Naive thymus-derived CD4-positive, alpha-beta T cell (primary cell): ENCODE results near the gene TCF7L1. TPM values are rescaled to one million over a fixed set of nuclear protein-coding genes. Genes with fewer than 3 reads are reported as not detected.
"Not testable (repeated sequence)": the region's sequence is repeated elsewhere in the genome, so short reads cannot be mapped to it uniquely, and the experiment has no call there.

Source experiments
- ATAC-seq: fragments of 150-1000 bp; cut with Tn5 transposase; 2 replicates; pipeline ENCODE4 v1.10.0; 2021; ENCODE audit warnings: mild to moderate bottlenecking, moderate library complexity
- CTCF ChIA-PET: fragments of 350-600 bp; sonication (Branson Sonifier 250); formaldehyde crosslinking; loops from one replicate; lab custom pipeline; 2021; ENCODE audit warnings: antibody characterized with exemption; lab: Charles Lee
- POLR2A ChIA-PET: fragments of 350-600 bp; sonication (Branson Sonifier 250); formaldehyde crosslinking; loops from one replicate; lab custom pipeline; 2021; ENCODE audit warnings: antibody characterized with exemption, inconsistent platforms; lab: Charles Lee
- DNase-seq, 9 donors: peaks; one replicate each; pipeline versions ENCODE4 v3.0.0 to v3.0.0-alpha.2; 2020 to 2022; ENCODE audit warnings: mixed read lengths in 1 of 9
- H3K27ac ChIP-seq: one replicate; pipeline ENCODE4 v1.7.0; 2013; ENCODE audit warnings: mild to moderate bottlenecking, low read depth, low read length, moderate library complexity
- H3K27me3 ChIP-seq, 2 donors: one replicate each; pipeline ENCODE4 v1.7.0; 2013; ENCODE audit warnings: low read length in 2 of 2, mild to moderate bottlenecking in 2 of 2, moderate library complexity in 2 of 2; ENCODE audit not compliant: control insufficient read depth in 2 of 2, insufficient read depth in 2 of 2
- H3K36me3 ChIP-seq, 3 experiments: 1 replicate in 2 of 3; 2 replicates in 1 of 3; pipeline ENCODE4 v1.7.0; 2013; ENCODE audit warnings: low read length in 3 of 3, mild to moderate bottlenecking in 3 of 3, moderate library complexity in 1 of 3; ENCODE audit not compliant: insufficient read depth in 3 of 3, control insufficient read depth in 2 of 3
- H3K4me1 ChIP-seq, 2 donors: one replicate each; pipeline ENCODE4 v1.7.0; 2013; ENCODE audit warnings: low read length in 2 of 2, mild to moderate bottlenecking in 2 of 2, moderate library complexity in 1 of 2; ENCODE audit not compliant: control insufficient read depth in 2 of 2, insufficient read depth in 2 of 2
- H3K4me3 ChIP-seq: 2 replicates; pipeline ENCODE4 v1.7.0; 2013; ENCODE audit warnings: mild to moderate bottlenecking, low read length
- H3K9me3 ChIP-seq, 3 experiments: 1 replicate in 2 of 3; 2 replicates in 1 of 3; pipeline ENCODE4 v1.7.0; 2013; ENCODE audit warnings: low read length in 3 of 3; ENCODE audit not compliant: control insufficient read depth in 2 of 3
- H3K27ac Mint-ChIP-seq, 9 donors: one replicate each; pipeline ENCODE4 v1.8.0; 2020 to 2022; ENCODE audit warnings: mixed read lengths in 9 of 9, mild to moderate bottlenecking in 8 of 9, moderate library complexity in 5 of 9, inconsistent platforms in 2 of 9
- H3K27me3 Mint-ChIP-seq, 5 donors: one replicate each; pipeline ENCODE4 v1.8.0; 2021 to 2022; ENCODE audit warnings: mixed read lengths in 5 of 5, mild to moderate bottlenecking in 1 of 5
- H3K36me3 Mint-ChIP-seq, 5 donors: one replicate each; pipeline ENCODE4 v1.8.0; 2020 to 2022; ENCODE audit warnings: mixed read lengths in 5 of 5, mild to moderate bottlenecking in 3 of 5, inconsistent platforms in 1 of 5
- H3K4me1 Mint-ChIP-seq, 7 donors: one replicate each; pipeline ENCODE4 v1.8.0; 2020 to 2022; ENCODE audit warnings: mixed read lengths in 7 of 7, mild to moderate bottlenecking in 3 of 7, inconsistent platforms in 1 of 7
- H3K4me3 Mint-ChIP-seq, 10 donors: one replicate each; pipeline ENCODE4 v1.8.0; 2020 to 2022; ENCODE audit warnings: mild to moderate bottlenecking in 10 of 10, mixed read lengths in 10 of 10, moderate library complexity in 6 of 10, inconsistent platforms in 2 of 10
- H3K9me3 Mint-ChIP-seq, 11 donors: one replicate each; pipeline ENCODE4 v1.8.0; 2020 to 2022; ENCODE audit warnings: mixed read lengths in 11 of 11, mild to moderate bottlenecking in 4 of 11, inconsistent platforms in 1 of 11, moderate library complexity in 1 of 11
- intact Hi-C, 2 donors: fragments of 100-400 bp; cut with micrococcal nuclease; formaldehyde crosslinking; loops; one replicate each; pipeline ENCODE4 v1.15.1; 2023
- polyA plus RNA-seq, 2 donors: library from polyadenylated mRNA; unstranded; fragments of 300-500 nt; fragmentation: Illumina TruSeq; gene quantifications; one replicate each; pipeline ENCODE4 v1.2.3, GENCODE V29; 2021
- total RNA-seq, 6 experiments: library from RNA in 5 of 6; stranded (reverse) in 5 of 6; gene quantifications; 1 replicate in 5 of 6; 2 replicates in 1 of 6; pipeline ENCODE4 v1.2.3 and lab custom pipeline; 2021 to 2026

The TCF7L1 gene
- total and polyA plus RNA-seq, 7 experiments from 2014 or later: 0.08 to 0.16 TPM; not detected in 5

DNA sequence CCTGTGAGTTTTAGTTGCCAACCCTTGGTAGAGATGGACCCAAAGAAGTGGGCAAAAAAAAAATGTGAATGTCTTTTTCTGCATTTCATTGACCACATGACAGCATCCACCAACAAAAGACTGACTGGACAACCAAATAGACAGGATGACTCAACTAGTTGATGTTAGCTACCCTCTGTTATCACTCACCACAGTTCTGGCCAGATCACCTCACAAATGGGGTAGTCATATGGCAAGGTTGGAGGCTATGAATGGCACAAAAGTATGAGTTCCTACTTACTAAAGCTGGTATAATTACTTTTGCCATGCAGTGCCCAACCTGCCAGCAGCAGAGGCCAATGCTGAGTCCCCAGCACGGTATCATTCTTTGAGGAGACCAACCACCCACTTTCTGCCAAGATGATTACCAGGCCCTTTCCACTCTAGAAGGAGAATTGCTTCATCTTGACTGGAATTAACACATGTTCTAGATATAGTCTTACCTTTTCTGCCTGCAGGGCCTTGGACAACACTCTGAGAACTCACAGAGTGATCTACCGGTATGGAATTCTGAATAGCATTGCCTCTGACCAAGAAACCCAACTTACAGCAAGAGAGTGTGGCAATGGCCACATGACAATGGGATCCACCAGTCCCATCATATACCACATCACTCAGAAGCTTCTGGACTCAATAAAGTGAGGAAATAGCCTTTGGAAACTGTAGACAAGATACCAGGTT is 20.1 kb upstream of the TCF7L1 start:
- Mint-ChIP-seq H3K9me3 (peaks cover 0 to 2% (median 0%) of the 10 kb centered on the region in 11 donors), H3K4me3 (no peak overlapping the region), H3K27me3 (peaks cover 21 to 33% (median 22%) of the 10 kb centered on the region in 5 donors), H3K27ac (no peak overlapping the region), H3K4me1 (no peaks in the 10 kb centered on the region), H3K36me3 (peaks cover 0 to 3% (median 0%) of the 10 kb centered on the region in 5 donors)
- intact Hi-C loops: no loop called here
- Histone ChIP-seq H3K27ac (no peak overlapping the region), H3K4me1 (no peaks in the 10 kb centered on the region), H3K36me3 (no peaks in the 10 kb centered on the region), H3K27me3 (no peaks in the 10 kb centered on the region), H3K4me3 (no peak overlapping the region), H3K9me3 (no peaks in the 10 kb centered on the region)
- ChIA-PET CTCF (no interaction called here), POLR2A (no interaction called here)
- ATAC-seq (no peak), DNase-seq (no peak)

DNA sequence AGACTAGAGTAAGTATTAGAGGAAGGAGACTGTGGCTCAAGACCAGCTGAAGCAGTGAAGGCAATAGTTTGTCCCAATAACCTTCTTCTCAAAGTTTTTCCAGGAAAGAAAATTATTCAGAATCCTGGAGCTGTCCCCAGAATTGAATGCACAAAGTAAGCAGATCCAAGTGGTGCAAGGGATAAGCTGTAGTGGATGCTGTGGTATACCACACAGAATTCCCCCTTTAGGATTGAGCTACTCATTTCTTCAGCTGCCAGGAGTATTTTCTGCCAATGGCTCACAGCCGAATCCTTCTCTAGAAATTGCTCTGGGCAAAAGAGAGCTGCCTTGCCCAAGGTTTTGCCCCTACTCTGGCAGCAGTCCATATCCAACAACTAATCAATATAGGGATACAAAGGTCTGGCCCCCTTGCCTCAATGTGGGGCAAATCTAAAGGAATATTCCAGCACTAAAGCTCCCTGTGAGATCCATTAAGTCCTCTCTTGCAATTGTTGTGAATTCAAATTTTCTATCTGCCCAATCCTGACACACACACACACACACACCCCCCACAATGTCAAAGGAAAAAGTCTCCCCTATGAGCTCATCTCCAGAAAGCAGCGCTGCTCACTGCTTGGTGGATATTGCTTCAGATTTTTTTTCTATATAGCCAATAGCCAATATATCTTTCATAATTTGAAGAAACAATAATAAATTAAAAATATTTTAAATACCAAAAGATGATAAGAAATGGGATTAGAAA is 18.4 kb upstream of the TCF7L1 start:
- Histone ChIP-seq H3K4me3 (no peak overlapping the region), H3K27me3 (no peaks in the 10 kb centered on the region), H3K9me3 (no peaks in the 10 kb centered on the region), H3K4me1 (no peaks in the 10 kb centered on the region), H3K36me3 (no peaks in the 10 kb centered on the region), H3K27ac (no peak overlapping the region)
- H3K4me1 Mint-ChIP-seq: no peaks in the 10 kb centered on the region
- CTCF ChIA-PET: interaction anchor here (0.6 kb wide), 1 partner anchor 100 kb away, joined by 6 read pairs; no protein-coding TSS in a partner anchor
- no peak for DNase-seq
- H3K9me3 Mint-ChIP-seq: peaks cover 0 to 2% (median 0%) of the 10 kb centered on the region in 11 donors
- POLR2A ChIA-PET: no interaction called here
- H3K27ac Mint-ChIP-seq: no peak overlapping the region
- no peak for ATAC-seq
- H3K4me3 Mint-ChIP-seq: no peak overlapping the region
- peaks cover 21 to 33% (median 23%) of the 10 kb centered on the region in 5 donors for H3K27me3 Mint-ChIP-seq
- intact Hi-C loops: no loop called here
- H3K36me3 Mint-ChIP-seq: peaks cover 0 to 3% (median 0%) of the 10 kb centered on the region in 5 donors

DNA sequence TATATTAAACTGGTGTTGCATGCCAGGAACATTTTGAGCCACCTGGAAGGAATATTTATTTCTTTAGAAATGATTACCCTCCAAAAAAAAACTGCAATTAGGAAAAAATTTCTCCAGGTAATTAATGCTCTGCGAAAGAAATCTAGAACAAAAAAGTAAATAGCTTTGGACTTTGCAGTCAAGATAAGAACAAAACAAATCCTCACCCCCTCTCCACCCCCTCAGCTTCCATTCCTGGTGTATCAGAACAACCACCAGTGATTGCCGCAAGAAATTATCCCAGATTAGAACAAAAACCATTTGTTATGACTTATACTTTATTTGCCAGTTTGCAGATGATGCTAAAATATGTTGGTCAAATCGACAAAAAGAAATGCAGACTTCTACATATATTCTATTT is 17.0 kb upstream of the TCF7L1 start:
- H3K27ac ChIP-seq: no peak overlapping the region
- no peak overlapping the region for H3K27ac Mint-ChIP-seq
- ChIA-PET POLR2A (no interaction called here), CTCF (interaction anchor here (0.9 kb wide), 1 partner anchor 89 kb away, joined by 3 read pairs; no protein-coding TSS in a partner anchor)
- H3K4me1 ChIP-seq: no peaks in the 10 kb centered on the region
- no peaks in the 10 kb centered on the region for H3K36me3 ChIP-seq
- H3K36me3 Mint-ChIP-seq: peaks cover 0 to 3% (median 0%) of the 10 kb centered on the region in 5 donors
- ATAC-seq (no peak), DNase-seq (no peak)
- no peaks in the 10 kb centered on the region for H3K9me3 ChIP-seq
- peaks cover 0 to 2% (median 0%) of the 10 kb centered on the region in 11 donors for H3K9me3 Mint-ChIP-seq
- no peaks in the 10 kb centered on the region for H3K4me1 Mint-ChIP-seq
- no peaks in the 10 kb centered on the region for H3K27me3 ChIP-seq
- no peak overlapping the region for H3K4me3 Mint-ChIP-seq
- intact Hi-C loops: no loop called here
- peaks cover 16 to 36% (median 21%) of the 10 kb centered on the region in 5 donors for H3K27me3 Mint-ChIP-seq
- no peak overlapping the region for H3K4me3 ChIP-seq

DNA sequence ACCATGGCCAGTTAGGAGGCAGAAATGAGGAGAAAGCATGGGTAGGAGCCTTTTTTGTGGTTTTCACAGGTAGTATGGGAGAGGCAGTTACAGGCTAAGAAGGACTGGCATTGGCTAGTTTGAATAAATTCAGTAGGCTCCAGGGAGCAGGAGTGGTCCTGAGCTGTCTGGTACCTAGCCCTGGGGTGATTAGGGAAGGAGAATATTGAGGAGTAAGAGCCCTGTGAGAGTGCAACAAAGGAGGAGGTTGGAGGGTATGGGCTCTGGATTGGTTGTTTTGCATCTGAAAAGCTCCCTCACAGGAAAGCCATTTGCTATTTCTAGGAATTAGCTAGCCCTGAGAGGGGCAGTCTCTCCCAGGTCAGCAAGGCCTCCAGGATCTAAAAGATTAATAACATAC is 13.3 kb upstream of the TCF7L1 start:
- no peak overlapping the region for H3K4me3 ChIP-seq
- ChIA-PET POLR2A (no interaction called here), CTCF (no interaction called here)
- Mint-ChIP-seq H3K4me1 (no peaks in the 10 kb centered on the region), H3K27me3 (peaks cover 0 to 26% (median 3%) of the 10 kb centered on the region in 5 donors), H3K9me3 (no peaks in the 10 kb centered on the region), H3K4me3 (no peak overlapping the region), H3K27ac (no peak overlapping the region), H3K36me3 (no peaks in the 10 kb centered on the region)
- H3K27ac ChIP-seq: no peak overlapping the region
- no peaks in the 10 kb centered on the region for H3K9me3 ChIP-seq
- DNase-seq (no peak), ATAC-seq (no peak)
- H3K36me3 ChIP-seq: no peaks in the 10 kb centered on the region
- intact Hi-C loops: no loop called here
- no peaks in the 10 kb centered on the region for H3K4me1 ChIP-seq
- no peaks in the 10 kb centered on the region for H3K27me3 ChIP-seq

DNA sequence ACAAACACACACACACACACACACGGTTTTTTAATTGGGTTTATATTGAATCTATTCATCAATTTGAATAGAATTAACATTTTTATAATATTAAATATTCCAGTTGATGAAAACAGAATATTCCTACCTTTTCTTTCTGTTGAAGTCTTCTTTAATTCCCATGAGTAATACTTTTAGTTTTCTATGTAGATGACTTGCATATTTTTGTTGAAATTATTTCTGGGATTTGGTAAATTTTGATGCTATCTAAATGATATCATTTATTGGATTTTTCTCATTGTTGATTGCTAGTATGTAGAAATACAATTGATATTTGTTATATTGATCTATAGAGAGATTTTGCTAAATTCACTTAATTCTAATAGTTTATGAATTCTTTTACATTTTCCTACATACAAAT is 12.8 kb upstream of the TCF7L1 start:
- no peaks in the 10 kb centered on the region for H3K4me1 Mint-ChIP-seq
- no peaks in the 10 kb centered on the region for H3K9me3 ChIP-seq
- H3K27ac Mint-ChIP-seq: no peak overlapping the region
- H3K27me3 Mint-ChIP-seq: peaks cover 0 to 23% (median 3%) of the 10 kb centered on the region in 5 donors
- CTCF ChIA-PET: no interaction called here
- H3K4me3 ChIP-seq: no peak overlapping the region
- H3K27ac ChIP-seq: no peak overlapping the region
- no peaks in the 10 kb centered on the region for H3K4me1 ChIP-seq
- no peaks in the 10 kb centered on the region for H3K9me3 Mint-ChIP-seq
- H3K4me3 Mint-ChIP-seq: no peak overlapping the region
- intact Hi-C loops: no loop called here
- no peaks in the 10 kb centered on the region for H3K36me3 ChIP-seq
- H3K36me3 Mint-ChIP-seq: no peaks in the 10 kb centered on the region
- no peak for DNase-seq
- POLR2A ChIA-PET: no interaction called here
- no peaks in the 10 kb centered on the region for H3K27me3 ChIP-seq
- ATAC-seq: no peak

DNA sequence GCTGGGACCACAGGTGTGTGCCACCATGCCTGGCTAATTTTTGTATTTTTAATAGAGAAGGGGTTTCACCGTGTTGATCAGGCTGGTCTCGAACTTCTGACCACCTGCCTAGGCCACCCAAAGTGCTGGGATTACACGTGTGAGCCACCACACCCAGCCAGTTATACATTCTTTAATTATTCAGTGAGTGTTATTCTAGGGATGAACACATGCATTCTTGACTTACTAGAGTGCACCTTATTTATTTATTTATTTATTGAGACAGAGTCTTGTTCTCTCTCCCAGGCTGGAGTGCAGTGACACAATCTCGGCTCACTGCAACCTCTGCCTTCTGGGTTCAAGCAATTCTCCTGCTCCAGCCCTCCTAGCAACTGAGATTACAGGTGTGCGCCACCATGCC is 6.7 kb upstream of the TCF7L1 start:
- H3K36me3 ChIP-seq, H3K4me1 ChIP-seq, CTCF ChIA-PET, H3K9me3 Mint-ChIP-seq, ATAC-seq, DNase-seq, H3K36me3 Mint-ChIP-seq, H3K4me3 Mint-ChIP-seq, H3K27me3 ChIP-seq, H3K27ac Mint-ChIP-seq, POLR2A ChIA-PET, H3K4me1 Mint-ChIP-seq, H3K9me3 ChIP-seq, H3K27ac ChIP-seq, H3K4me3 ChIP-seq, intact Hi-C loops: not testable (repeated sequence)
- peaks cover 18 to 23% (median 22%) of the 10 kb centered on the region in 5 donors for H3K27me3 Mint-ChIP-seq
